Liver (tissue), 9 donors: ENCODE data around the gene MOK. TPM values are rescaled to one million over a fixed set of nuclear protein-coding genes. Genes with fewer than 3 reads are reported as not detected.

Experiments used
- DNase-seq: peaks from one replicate; pipeline ENCODE4 v3.0.0-alpha.2; 2017; ENCODE audit warnings: low spot score
- H3K27ac ChIP-seq, 2 donors: one replicate each; pipeline ENCODE4 v1.7.0; 2013; ENCODE audit warnings: inconsistent platforms in 2 of 2, low read length in 2 of 2, control low read depth in 1 of 2, low read depth in 1 of 2, mild to moderate bottlenecking in 1 of 2
- H3K27me3 ChIP-seq, 4 donors: one replicate each; pipeline versions ENCODE4 v1.6.1 to v1.7.0; 2013; ENCODE audit warnings: low read length in 3 of 4, inconsistent platforms in 1 of 4, mild to moderate bottlenecking in 1 of 4, moderate library complexity in 1 of 4; ENCODE audit not compliant: control insufficient read depth in 4 of 4, insufficient read depth in 4 of 4
- H3K36me3 ChIP-seq, 4 donors: one replicate each; pipeline versions ENCODE4 v1.6.1 to v1.7.0; 2013; ENCODE audit warnings: low read length in 3 of 4, mild to moderate bottlenecking in 3 of 4, low read depth in 1 of 4, moderate library complexity in 1 of 4; ENCODE audit not compliant: control insufficient read depth in 4 of 4, insufficient read depth in 3 of 4
- H3K4me1 ChIP-seq, 4 donors: one replicate each; pipeline versions ENCODE4 v1.6.1 to v1.7.0; 2013; ENCODE audit warnings: low read length in 3 of 4, mild to moderate bottlenecking in 3 of 4, moderate library complexity in 1 of 4; ENCODE audit not compliant: control insufficient read depth in 4 of 4, insufficient read depth in 4 of 4
- H3K4me3 ChIP-seq, 3 donors: one replicate each; pipeline versions ENCODE4 v1.6.1 to v1.7.0; 2013; ENCODE audit warnings: low read length in 3 of 3, control low read depth in 1 of 3, low read depth in 1 of 3, mild to moderate bottlenecking in 1 of 3
- H3K9ac ChIP-seq, 2 donors: one replicate each; pipeline ENCODE4 v1.7.0; 2013; ENCODE audit warnings: low read length in 2 of 2, mild to moderate bottlenecking in 2 of 2, moderate library complexity in 2 of 2, control low read depth in 1 of 2, low read depth in 1 of 2
- H3K9me3 ChIP-seq, 4 donors: one replicate each; pipeline versions ENCODE4 v1.6.1 to v1.7.0; 2013; ENCODE audit warnings: low read length in 3 of 4; ENCODE audit not compliant: control insufficient read depth in 4 of 4
- ATF3 ChIP-seq: IDR thresholded peaks from 2 replicates; pipeline ENCODE4 v1.6.1; 2016; ENCODE audit warnings: antibody characterized with exemption
- CTCF ChIP-seq: fragments of 150-350 bp; IDR thresholded peaks from 2 replicates; pipeline ENCODE4 v1.5.1; 2017; ENCODE audit warnings: improper control_type of control experiment, low read depth, low read length; ENCODE audit not compliant: missing input control
- EGR1 ChIP-seq, 2 donors: IDR thresholded peaks; 2 replicates each; pipeline ENCODE4 v1.6.1; 2016 to 2018; ENCODE audit warnings: antibody characterized with exemption in 2 of 2, low read depth in 2 of 2
- FOXA1 ChIP-seq: IDR thresholded peaks from 2 replicates; pipeline ENCODE4 v1.6.1; 2016; ENCODE audit warnings: antibody characterized with exemption
- FOXA2 ChIP-seq: IDR thresholded peaks from 2 replicates; pipeline ENCODE4 v1.6.1; 2016; ENCODE audit warnings: antibody characterized with exemption
- GABPA ChIP-seq, 2 donors: IDR thresholded peaks in 1 of 2; conservative IDR thresholded peaks in 1 of 2; 2 replicates each; pipeline ENCODE4 v1.6.1; 2016; ENCODE audit warnings: antibody characterized with exemption in 2 of 2, mild to moderate bottlenecking in 1 of 2, moderate library complexity in 1 of 2
- HNF4A ChIP-seq, 2 donors: conservative IDR thresholded peaks; 2 replicates each; pipeline ENCODE4 v1.6.1; 2016; ENCODE audit warnings: antibody characterized with exemption in 2 of 2, mild to moderate bottlenecking in 2 of 2
- JUND ChIP-seq, 2 donors: IDR thresholded peaks; 2 replicates each; pipeline ENCODE4 v1.6.1; 2016; ENCODE audit warnings: antibody characterized with exemption in 2 of 2
- RAD21 ChIP-seq, 2 donors: IDR thresholded peaks; 2 replicates each; pipeline ENCODE4 v1.6.1; 2016; ENCODE audit warnings: antibody characterized with exemption in 2 of 2, mild to moderate bottlenecking in 2 of 2
- REST ChIP-seq: IDR thresholded peaks from 2 replicates; pipeline ENCODE4 v1.6.1; 2016; ENCODE audit warnings: antibody characterized with exemption, mild to moderate bottlenecking
- SP1 ChIP-seq: IDR thresholded peaks from 2 replicates; pipeline ENCODE4 v1.6.1; 2018; ENCODE audit warnings: antibody characterized with exemption, mild to moderate bottlenecking
- YY1 ChIP-seq: IDR thresholded peaks from 2 replicates; pipeline ENCODE4 v1.6.1; 2016; ENCODE audit warnings: antibody characterized with exemption, mild to moderate bottlenecking
- WGBS: extraction: QIAGEN DNeasy Blood & Tissue Kit; methylation state at CpG from one replicate; pipeline ENCODE4 v1.1.7; 2013; 5-methylcytosine and 5-hydroxymethylcytosine counted together
- polyA plus RNA-seq, 2 donors: library from polyadenylated mRNA; stranded (reverse) in 1 of 2; unstranded in 1 of 2; fragments of 200-250 nt in 1 of 2; fragments of >200 nt in 1 of 2; fragmentation: Nextera tagmentation in 1 of 2; extraction: Ambion mirVana in 1 of 2; gene quantifications; one replicate each; pipeline versions ENCODE4 v1.2.1 to v1.2.3, GENCODE V29; 2013 to 2015
- total RNA-seq, 2 donors: library from RNA; depleted of rRNA; stranded (reverse); fragments of >200 nt; gene quantifications; one replicate each; pipeline ENCODE4 v1.2.3, GENCODE V29; 2014
- TF ChIP-seq, protein P1 (sequence below): IDR thresholded peaks from 2 replicates; pipeline ENCODE4 v1.6.1; 2016; ENCODE audit warnings: antibody characterized with exemption
- TF ChIP-seq, protein P2 (sequence below): IDR thresholded peaks from 2 replicates; pipeline ENCODE4 v1.6.1; 2016; ENCODE audit warnings: antibody characterized with exemption
- donor health status: healthy.
- donor health status: healthy.
- donor health status: healthy.
- donor health status: healthy.
- donor health status: healthy.

Gene MOK
- total and polyA plus RNA-seq, 4 donors = 2.4 to 6.4 (median 2.9) TPM

DNA sequence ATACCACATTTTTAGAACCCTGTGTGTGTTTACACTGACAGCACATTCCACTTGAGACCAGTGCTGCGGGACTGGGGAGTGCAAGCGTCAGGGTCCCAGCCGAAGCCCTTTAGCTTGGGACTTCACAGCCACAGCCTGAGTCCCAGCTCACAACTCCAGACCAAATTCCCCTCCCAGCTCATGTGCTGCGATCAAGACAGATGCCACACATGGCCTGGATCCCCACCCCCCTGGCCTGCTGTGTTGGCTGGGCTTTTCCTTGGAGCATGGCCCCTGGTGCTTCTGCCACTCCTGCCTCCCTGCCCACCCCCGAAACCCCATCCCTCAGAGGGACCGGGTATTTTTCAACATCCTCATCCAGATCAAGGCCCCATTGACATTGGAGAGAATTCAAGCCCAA, 101.6 kb downstream of the MOK start:
- H3K27ac ChIP-seq = no peak overlapping the region
- 86% methylated on average over 6 of the region's 6 CpGs for WGBS
- peaks cover 0 to 19% (median 14%) of the 10 kb centered on the region in 4 donors for H3K36me3 ChIP-seq
- no peak overlapping the region for H3K4me3 ChIP-seq
- no peak for DNase-seq
- TF ChIP-seq FOXA2 (no peak), FOXA1 (no peak), RAD21 (IDR thresholded peaks at IDR 0.05) (no peak), EGR1 (IDR thresholded peaks at IDR 0.05; ENCODE audit: low read depth in 2 of 2) (no peak), ATF3 (no peak), GABPA (IDR thresholded peaks at IDR 0.05 in 1 of 2, conservative IDR thresholded peaks at IDR 0.05 in 1 of 2) (no peak), SP1 (no peak), YY1 (no peak)
- TF ChIP-seq, protein P1, sequence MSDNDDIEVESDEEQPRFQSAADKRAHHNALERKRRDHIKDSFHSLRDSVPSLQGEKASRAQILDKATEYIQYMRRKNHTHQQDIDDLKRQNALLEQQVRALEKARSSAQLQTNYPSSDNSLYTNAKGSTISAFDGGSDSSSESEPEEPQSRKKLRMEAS = no peak
- TF ChIP-seq, protein P2, sequence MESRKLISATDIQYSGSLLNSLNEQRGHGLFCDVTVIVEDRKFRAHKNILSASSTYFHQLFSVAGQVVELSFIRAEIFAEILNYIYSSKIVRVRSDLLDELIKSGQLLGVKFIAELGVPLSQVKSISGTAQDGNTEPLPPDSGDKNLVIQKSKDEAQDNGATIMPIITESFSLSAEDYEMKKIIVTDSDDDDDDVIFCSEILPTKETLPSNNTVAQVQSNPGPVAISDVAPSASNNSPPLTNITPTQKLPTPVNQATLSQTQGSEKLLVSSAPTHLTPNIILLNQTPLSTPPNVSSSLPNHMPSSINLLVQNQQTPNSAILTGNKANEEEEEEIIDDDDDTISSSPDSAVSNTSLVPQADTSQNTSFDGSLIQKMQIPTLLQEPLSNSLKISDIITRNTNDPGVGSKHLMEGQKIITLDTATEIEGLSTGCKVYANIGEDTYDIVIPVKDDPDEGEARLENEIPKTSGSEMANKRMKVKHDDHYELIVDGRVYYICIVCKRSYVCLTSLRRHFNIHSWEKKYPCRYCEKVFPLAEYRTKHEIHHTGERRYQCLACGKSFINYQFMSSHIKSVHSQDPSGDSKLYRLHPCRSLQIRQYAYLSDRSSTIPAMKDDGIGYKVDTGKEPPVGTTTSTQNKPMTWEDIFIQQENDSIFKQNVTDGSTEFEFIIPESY = no peak
- H3K9ac ChIP-seq = no peak overlapping the region
- H3K27me3 ChIP-seq = no peaks in the 10 kb centered on the region
- H3K9me3 ChIP-seq = no peaks in the 10 kb centered on the region
- H3K4me1 ChIP-seq = no peaks in the 10 kb centered on the region

GRCh38 chr14:102202944-102203343, 102.0 kb downstream of the MOK start:
- peaks cover 0 to 19% (median 15%) of the 10 kb centered on the region in 4 donors for H3K36me3 ChIP-seq
- no peak for DNase-seq
- H3K4me1 ChIP-seq = no peaks in the 10 kb centered on the region
- H3K27me3 ChIP-seq = no peaks in the 10 kb centered on the region
- no peak for TF ChIP-seq REST
- TF ChIP-seq YY1 = no peak
- TF ChIP-seq HNF4A (conservative IDR thresholded peaks at IDR 0.05) = no peak
- no peak for TF ChIP-seq JUND (IDR thresholded peaks at IDR 0.05)
- TF ChIP-seq, protein P1 = no peak
- TF ChIP-seq CTCF = no peak
- H3K9me3 ChIP-seq = no peaks in the 10 kb centered on the region
- no peak overlapping the region for H3K27ac ChIP-seq
- H3K9ac ChIP-seq = no peak overlapping the region
- WGBS = 91% methylated on average over 3 of the region's 3 CpGs
- no peak overlapping the region for H3K4me3 ChIP-seq
